NCI-H526 treated with DMSO at 0.1 percent for 48 hours (cell line): Measurements from ENCODE around the gene TSC2.

Experiments
- DNase-seq: peaks from one replicate; lab custom pipeline; 2025; lab: John Stamatoyannopoulos, UW

TSC2 gene

DNA sequence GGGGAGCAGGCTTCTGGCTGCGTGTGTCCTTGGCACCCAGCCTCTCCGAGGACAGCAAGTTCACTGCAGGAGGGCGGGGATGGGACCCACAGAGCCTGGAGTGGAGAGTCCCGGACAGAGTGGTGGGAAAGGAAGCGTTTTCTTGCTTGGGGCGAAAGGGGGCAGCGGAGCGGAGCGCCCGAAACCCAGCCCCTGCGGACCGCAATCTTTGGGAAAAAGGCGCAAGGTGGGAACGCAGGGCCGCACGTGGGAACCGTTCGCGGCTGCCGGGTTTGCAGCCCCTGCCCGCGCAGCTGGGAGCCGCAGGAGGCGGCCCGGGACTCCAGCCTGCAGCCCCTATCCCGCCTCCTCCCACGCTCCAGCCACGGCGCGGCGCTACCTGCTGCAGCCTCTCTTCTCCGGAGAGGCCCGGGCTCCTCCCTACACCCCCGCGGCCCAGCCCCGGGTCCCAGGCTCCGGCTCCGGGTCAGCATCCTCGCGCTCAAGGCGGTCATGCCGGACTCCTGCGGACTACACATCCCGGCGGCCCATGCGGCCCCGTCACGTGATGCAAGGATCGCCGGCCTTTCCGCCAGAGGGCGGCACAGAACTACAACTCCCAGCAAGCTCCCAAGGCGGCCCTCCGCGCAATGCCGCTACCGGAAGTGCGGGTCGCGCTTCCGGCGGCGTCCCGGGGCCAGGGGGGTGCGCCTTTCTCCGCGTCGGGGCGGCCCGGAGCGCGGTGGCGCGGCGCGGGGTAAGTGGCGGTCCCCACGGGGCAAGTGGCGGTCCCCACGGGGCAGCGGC lies at the start of gene TSC2, which contains the start of gene NTHL1:
TSC2 (plus strand) TSS at position 656 of the 786 bp plus-strand sequence. CDS start 631 bp downstream, outside the sequence.
NTHL1 (minus strand) TSS at position 505 of the 786 bp plus-strand sequence; CDS start at position 494, 11 bp downstream.
- DNase-seq = peak; percentile 64

DNA sequence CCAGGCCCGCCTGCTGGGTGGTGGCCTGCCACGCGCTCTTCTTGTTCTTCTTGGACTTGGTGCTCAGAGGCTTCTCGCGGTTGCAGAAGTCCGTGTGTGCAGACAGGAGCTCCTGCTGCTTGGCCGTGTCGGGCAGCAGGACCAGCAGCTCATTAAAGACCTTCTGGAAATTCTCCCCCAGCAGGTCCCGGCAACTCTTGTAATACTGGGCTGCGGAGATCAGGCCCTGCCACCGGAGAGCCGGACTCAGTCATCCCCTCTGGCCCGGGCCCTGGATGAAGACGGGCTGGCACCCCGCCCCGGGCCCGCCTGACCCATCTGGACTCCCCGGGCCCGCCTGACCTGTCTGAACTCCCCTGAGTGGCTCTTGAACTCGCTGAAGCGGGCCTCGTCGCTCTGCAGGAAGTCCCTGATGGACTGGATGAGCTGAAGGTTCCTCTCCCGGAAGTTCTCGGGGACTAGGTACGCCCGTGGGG lies 49.4 kb upstream of the TSC2 start:
- DNase-seq = no peak

DNA sequence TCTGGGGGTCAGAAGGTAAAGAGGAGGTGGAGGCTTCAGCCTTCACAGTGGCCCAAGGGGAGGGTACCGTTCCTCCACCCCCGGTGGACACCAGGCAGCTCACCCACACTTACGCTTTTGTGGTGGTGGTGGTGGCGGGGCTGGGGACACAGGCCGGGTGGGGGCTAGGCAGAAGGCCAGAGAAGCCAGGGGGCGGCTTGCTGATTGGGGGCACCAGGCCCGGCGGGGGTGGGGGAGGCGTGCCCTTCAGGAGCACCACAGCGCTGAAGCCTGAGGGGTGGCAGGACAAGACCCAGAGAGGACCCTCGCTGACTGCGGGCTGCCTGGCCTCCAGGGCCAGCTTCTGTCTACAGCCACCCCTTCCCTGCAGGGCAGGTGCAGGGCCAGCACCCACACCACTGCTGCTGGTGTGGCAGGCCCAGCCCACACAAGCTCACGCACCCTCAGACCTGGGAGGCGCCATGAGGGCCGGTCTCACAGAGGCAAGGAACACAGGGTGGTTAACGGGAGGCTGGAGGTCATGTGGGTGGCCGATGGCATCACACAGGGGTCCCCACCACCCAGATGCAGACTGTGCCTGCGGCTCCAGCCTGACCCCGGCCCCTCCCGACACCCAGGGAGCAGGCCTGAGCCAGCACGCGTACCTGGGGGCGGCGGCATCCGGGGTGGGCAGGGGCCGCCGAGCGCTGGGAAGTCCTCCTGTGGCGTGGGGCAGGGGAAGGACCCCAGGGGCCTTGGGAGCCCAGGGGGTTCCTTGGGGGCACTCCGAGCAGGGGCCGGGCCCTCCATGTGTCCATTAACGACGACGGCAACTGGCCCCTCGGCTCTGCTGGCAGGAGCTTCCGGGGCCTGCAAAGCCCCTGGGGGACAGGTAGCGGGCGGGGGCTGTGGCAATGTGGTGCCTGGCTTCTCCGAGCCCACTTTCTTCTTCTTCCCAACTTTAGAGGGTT lies 48.7 kb upstream of the TSC2 start:
- DNase-seq = no peak

DNA sequence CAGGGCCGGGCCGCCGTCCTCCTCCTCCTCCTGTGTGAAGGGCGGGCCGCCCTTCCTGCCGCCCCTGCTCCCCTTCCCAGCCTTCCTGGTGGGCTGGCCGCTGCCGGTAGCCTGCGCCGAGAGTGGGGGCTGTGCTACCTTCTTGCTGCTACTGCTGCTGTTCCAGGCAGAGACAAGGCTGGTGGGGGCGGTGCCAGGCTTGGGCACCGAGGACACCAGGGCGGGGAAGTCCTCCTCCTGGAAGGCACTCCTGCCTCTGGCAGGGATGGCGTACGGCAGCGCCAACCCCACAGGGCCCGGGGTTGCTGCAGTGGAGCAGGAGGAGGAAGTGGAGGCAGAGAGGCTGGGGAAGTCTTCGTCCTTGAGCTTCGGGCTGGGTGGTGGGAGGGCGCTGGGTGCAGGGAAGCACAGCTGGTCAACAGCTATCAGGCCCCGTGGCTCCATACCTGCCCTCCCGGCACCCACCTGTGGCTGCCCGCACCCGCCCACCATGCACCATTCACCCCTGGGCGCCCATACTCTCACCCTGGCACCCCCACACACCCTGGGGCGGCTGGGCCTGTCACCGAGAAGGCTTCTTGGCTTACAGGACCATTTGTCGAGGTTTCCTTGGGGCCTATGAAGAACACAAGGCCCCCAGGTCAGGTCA lies 47.8 kb upstream of the TSC2 start:
- no peak for DNase-seq

DNA sequence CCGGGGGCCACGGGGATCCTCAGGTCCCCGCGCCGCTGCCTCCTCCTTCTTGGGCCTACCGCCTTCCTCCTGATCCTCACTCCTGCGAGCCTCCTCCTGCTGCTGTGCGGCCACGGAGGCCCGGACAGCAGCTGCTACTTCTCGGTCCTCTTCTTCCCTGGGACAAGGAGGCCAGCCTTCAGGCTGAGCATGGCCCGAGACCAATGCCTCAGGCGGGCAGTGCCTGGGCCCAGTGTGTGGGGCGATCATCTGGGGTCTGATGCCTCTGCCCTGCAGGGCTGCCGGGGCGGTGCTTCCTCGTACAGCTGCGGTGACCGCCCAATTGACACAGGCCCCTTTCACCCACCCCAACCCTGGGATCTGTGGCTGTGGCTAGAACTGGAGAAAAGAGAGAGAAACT lies 46.8 kb upstream of the TSC2 start:
- DNase-seq = no peak

DNA sequence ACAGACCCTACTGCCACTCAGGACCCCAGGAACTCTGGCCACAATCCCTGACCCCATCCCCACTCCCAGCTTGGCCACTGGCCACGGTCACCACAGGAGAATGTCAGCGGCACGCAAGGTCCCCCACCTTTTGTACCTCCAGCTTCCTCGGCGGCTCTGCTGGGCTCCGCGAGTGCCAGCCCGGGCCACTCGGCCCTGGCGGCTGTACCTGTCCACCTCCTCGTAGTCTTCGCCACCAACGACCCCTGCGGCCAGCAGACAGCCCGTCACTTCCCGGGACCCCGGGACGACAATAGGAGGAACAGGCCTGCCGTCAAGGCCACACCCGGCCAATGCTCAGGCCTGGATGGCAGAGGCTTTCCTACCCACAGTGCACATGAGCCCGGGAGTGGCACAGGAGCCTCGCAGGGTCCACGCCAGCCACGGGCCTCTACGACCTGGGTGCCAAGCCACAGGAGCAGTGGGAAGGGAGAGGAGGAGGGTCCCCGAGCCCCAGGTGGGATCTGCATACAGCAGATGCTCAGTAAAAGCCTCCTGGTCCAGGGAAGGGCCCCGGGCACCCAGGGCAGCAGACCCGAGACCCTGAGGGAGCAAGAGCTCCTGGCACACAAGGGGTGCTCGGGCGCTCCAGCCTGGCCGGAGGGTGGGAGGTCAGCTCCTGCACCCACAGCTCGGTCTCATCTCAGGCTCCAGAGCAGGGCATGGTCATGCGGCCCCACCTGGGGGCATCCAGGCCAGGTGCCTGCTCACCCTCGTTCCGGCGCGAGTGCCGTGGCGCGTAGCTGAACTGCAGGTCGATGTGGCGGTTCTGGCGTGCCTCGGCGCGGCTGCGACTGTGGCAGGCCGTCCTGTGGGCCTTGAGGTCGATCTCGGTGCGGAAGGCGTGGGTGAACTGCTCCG lies 46.1 kb upstream of the TSC2 start:
- DNase-seq = no peak

DNA sequence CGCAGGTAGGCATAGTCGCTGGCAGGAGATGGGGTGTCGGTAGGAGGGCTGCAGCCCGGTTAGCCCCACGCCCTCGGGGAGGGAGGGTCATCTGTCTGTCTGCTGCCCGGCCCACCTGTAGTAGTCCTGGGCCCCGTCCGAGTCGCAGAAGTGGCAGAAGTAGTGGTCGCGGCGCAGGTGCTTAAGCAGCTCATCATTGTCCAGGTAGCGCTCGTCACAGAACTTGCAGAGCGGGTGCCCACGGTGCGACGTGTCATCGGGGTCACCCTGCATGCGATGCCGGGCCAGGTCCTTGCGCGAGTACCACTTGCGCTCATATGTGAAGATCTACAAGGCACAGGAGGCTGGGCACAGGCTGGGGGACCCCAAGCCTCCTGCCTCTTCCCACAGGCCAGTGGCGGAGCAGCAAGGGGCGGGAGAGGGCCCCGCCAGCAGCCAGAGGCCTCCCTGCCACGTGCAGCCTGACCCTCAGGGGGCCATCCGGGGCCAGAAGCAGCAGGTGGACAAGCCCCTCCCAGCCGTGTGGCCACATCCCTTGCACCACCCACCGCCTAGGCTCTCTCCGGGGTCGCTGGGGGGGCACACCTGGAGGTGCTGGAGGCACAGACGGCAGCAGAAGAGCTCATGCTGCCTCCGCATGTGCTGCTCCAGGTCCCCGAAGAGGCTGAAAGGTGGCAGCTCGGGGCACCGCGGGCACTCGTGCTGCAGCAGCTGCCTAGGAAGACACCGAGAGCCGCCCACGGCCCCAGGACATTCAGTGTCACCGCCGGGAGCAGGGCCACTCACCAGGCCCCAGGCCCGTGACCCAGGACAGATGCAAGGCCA lies 45.2 kb upstream of the TSC2 start:
- no peak for DNase-seq

DNA sequence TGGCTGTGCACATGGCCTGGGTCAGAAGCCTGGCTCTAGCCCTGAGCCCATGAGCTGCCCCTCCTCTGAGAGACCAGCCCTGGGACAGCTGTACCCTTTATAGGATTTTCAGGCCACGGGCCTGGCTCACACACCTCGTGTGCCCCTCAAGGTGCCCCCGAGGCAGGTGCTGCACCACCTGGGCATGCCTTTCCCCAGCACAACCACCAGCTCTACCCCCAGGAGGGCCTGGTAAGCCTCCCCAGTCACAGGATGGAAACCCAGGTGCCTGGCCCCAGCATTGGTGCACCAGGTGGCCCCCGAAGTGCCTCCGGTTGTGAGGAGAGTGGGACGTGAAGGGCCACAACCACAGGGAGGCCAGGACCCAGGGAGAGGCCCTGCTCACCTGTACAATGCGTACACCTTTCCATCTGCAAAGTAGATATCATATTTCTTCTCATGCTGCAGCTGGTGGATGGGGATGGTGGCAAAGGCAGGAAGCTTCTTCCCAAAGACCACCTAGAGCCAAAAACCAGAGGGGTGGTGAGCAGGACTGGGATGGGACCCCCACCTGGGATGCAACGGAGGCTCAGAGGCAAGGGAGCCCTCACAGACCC lies 44.5 kb upstream of the TSC2 start:
- no peak for DNase-seq

DNA sequence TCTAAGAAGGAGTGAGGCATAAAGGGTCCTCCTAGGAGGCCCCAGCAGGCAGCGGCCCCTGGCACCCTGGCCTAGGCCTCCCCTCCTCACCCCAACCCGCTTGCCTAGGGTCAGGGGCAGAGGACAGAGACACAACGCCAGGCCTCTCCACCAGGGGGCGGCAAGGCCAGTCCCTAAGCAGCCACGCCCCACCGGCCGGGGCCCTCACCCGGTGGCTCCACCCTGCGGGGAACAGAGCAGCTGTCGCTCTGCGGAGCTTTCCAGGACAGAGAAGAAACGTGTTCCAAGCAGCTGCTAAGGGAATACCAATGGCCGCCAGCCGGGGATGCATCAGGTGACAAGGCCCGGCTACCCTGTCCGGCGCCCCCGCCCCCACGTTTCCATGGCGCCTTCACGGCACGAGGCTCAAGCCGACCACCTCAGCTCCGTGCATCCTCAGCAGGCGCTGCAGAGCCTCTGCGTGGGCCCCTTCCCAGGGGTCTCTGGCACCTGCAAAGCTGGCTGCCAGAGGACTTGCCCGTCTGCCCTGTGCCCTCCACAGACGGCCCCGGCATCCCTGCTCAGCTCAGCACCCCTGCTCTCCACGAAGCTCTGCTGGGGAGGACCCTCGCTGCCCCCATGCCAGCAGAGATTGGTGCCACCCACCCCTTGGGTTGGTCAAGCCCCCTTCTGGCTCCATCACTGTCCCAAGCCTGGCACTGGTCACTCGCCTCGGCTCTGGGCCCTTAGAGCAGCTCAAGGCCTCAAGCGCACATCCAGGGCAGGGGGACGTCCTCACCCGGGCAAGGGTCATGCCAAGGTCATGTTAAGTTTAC lies 43.8 kb upstream of the TSC2 start:
- peak; percentile 59 for DNase-seq

DNA sequence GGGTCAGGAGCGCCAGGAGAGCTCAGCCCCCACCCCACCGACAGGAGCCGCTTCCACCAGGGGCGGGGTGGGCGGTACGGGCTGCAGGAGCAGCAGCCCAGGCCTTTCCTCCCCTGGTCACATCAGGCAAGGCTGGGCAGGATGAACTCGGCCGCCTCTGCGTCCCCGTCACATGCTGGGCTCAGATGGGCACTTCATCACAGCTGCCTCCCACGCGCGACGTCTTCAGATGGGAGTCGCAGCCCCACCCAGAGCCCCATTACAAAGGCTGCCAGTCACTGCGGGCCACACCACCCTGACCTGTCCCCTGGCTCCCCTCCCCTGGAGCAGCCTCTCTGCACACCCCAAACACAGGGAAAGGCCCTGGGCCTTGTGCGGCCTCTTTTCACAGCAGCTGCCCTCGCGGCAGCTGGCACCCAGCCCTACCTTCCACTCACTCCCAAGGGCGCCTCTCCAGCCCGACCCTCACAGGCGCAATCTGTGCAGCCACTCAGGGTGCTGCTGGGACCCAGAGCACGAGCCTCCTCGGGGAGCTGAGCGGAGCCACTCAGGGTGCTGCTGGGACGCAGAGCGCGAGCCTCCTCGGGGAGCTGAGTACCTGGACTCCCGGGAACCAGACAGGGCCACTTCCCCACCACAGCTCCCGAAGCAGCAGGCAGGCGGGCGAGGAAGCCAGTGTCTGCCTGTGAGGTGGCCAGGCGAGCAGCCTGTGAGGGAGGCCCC lies 42.8 kb upstream of the TSC2 start:
- no peak for DNase-seq

DNA sequence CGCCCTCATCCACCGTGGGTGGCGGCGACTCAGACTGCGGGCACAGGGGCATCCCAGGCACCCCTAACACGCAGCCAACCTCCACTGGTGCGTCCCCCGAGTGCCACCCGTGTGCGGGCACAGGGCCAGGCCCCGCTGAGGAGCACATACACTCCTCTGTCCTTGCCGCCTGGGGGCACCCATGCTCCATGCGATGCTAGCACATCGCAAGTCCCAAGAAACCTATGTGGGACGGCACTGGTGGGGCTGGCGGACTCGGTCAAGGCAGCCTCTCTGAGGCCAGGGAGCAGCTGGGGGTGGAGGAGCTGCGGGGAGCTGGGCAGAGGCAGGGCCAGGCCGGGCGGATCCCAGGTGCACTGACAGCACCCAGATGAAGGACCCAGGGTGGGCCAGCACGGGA lies 42.1 kb upstream of the TSC2 start:
- no peak for DNase-seq

DNA sequence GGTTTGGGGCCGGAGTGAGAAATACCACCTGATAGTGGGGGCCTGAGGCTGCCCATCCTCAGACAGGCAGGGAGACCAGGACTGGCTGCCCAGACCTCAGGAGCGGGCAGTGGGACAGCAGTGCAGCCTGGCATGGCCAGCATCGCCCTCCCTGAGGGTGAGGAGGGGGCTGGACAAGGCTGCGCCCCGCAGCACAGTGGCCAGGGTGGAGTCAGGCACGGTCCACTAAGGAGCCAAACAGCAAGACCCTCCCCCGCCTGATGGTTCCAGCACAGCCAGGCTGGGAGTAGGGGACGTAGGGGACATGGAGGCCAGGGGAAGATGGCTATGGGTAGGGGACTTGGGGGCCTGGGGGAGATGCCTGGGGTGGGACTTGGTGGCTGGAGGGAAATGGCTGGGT lies 41.5 kb upstream of the TSC2 start:
- DNase-seq = no peak

DNA sequence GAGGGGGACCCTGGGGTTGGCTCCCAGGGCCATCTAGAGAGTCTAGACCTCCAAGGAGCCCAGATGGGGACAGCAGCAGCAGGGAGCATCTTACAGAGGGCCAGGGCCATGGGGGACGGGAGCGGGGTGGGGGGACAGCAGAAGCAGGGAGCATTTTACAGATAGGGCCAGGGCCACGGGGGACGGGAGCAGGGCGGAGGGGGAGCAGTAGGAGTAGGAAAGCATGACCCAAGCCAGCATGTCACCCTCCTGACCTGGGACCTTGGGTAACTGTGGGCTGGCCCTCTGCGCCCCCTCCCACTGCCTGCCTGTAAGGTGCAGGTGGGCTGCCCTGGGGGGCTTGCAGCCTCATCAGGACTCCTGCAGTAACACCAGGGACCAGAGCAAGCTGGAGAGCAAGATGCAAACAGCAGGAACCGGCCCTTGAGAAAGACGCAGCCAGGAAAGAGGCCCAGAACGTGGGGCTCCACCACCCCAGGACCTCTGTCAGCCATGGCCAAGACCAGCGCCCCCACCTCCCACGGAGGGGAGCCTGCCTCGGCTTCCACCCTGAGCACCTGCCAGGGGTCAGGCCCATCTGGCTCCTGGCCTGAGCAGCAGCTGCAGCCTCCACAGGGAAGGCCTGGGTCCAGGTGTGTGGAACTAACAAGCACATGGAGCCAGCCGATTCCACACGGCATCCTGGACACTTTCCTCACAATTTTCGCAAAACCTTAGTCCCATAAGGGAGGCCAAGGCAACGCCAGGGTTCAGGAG lies 40.5 kb upstream of the TSC2 start:
- no peak for DNase-seq

DNA sequence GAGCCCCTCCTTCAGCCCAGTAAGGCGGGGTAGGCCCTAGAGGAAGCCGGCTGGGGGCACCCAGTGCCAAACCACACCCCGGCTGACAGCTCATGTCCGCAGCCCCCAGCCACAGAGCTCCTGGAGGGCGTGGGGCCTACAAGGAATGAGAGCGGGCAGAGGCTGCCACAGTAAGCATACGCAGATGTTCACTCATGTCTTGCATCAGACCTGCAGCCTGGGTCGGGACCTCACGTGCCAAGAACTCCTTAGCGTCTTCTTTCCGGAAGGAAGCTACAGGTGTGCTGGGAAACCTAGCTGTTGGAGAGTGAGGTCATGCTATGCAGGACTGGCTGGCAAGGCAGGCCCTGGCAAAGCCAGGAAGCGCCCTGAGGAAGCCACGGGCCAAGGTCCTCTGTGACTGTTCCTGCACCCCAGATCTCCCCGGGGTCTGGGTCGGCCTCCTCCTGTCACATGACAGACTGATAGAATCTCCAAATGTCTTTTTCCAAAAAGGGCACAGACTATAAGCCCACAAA lies 39.7 kb upstream of the TSC2 start:
- no peak for DNase-seq

DNA sequence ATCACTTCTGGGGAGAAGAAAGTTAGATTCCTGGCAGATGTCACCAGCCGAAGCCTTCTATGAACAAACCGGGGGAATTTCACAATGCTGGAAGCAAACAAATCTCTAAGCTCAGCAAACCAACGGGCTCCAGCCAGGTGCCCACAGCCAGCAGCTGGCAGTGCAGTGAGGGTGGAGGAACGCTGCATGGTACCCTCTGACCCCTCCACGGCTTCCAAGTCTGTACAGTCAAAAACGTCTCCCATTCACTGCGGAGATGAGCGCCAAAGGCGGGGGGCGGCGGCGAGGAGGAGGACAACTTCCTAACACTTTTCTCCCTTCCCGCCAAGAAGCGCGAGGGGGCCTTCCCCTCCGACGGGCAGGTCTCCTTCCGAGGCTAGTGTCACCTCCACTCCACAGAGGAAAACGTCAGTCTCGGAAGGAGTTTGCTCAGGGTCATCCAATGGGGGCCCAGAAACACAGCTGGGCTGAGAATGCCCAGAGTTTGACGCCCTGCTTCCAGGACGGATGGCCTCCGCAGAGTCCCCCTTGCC lies 39.1 kb upstream of the TSC2 start:
- DNase-seq = no peak

DNA sequence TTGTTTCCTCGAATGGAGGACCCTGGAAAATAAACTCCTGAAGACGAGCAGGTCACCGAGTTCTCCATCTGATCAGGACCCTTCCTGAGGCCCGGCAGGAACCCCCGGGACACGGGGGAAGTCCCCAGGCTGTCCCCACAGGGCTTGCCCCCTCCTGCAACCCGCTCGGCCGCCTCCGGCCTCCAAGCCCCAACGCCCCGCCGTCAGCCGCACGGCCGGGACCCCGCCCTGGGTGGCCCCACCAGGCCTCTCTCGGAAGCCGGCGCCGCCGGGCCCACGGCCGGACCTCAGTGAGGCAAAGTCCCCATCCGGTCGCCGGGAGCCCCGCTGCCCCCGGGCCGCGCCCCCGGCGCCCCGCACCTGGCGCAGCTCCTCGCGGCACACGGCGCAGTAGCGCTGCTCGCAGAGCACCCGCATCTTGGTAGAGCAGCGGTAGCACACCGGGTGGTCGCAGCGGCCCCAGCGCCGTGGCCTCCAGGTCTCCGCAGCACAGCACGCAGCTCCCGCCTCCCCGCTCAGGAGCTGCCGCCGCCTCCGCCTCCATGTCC lies 38.5 kb upstream of the TSC2 start:
- DNase-seq = no peak
